ENCODE results near the gene NEK5.
"Not testable (repeated sequence)": the region's sequence is repeated elsewhere in the genome, so short reads cannot be mapped to it uniquely, and the experiment has no call there.

DNA sequence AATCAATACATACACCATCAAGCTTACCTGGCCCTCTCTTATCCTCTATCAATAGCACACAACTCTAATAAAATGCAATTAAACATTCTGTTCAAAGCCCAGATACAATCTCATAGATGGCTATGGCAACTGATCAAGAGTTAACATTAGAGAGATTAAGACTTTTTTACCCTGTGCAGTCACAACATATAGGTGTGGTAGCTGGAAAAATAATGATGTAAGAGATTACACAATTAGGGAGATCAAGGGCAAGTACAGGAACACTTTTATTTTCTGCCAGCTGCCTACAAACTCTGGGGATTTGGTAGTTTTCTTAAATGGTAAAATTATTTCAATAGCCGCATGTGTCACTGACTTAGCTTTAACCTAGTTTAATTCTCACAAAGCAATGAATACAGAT, 42.8 kb upstream of the NEK5 start:
- TF ChIP-seq BACH2 (CRISPR knock-in tag; IDR thresholded peaks at IDR 0.05; ENCODE audit: borderline replicate concordance); PPARA (CRISPR knock-in tag; IDR thresholded peaks at IDR 0.05; ENCODE audit: borderline replicate concordance); ESRRG (CRISPR knock-in tag; IDR thresholded peaks at IDR 0.05); ARNTL (CRISPR knock-in tag; IDR thresholded peaks at IDR 0.05; ENCODE audit: borderline replicate concordance, low read depth); RARB (CRISPR knock-in tag; IDR thresholded peaks at IDR 0.05); ZNF70 (CRISPR knock-in tag; IDR thresholded peaks at IDR 0.05); TCF4 (CRISPR knock-in tag; IDR thresholded peaks at IDR 0.05; ENCODE audit: borderline replicate concordance); SNAI2 (CRISPR knock-in tag; IDR thresholded peaks at IDR 0.05); ZNF565 (CRISPR knock-in tag; conservative IDR thresholded peaks at IDR 0.05; ENCODE audit: low read depth); OSR1 (CRISPR knock-in tag; IDR thresholded peaks at IDR 0.05): not testable (repeated sequence)
- TF ChIP-seq, protein P1, sequence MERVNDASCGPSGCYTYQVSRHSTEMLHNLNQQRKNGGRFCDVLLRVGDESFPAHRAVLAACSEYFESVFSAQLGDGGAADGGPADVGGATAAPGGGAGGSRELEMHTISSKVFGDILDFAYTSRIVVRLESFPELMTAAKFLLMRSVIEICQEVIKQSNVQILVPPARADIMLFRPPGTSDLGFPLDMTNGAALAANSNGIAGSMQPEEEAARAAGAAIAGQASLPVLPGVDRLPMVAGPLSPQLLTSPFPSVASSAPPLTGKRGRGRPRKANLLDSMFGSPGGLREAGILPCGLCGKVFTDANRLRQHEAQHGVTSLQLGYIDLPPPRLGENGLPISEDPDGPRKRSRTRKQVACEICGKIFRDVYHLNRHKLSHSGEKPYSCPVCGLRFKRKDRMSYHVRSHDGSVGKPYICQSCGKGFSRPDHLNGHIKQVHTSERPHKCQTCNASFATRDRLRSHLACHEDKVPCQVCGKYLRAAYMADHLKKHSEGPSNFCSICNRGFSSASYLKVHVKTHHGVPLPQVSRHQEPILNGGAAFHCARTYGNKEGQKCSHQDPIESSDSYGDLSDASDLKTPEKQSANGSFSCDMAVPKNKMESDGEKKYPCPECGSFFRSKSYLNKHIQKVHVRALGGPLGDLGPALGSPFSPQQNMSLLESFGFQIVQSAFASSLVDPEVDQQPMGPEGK (CRISPR knock-in tag; IDR thresholded peaks at IDR 0.05; ENCODE audit: borderline replicate concordance): not testable (repeated sequence)
- TF ChIP-seq, protein P2, sequence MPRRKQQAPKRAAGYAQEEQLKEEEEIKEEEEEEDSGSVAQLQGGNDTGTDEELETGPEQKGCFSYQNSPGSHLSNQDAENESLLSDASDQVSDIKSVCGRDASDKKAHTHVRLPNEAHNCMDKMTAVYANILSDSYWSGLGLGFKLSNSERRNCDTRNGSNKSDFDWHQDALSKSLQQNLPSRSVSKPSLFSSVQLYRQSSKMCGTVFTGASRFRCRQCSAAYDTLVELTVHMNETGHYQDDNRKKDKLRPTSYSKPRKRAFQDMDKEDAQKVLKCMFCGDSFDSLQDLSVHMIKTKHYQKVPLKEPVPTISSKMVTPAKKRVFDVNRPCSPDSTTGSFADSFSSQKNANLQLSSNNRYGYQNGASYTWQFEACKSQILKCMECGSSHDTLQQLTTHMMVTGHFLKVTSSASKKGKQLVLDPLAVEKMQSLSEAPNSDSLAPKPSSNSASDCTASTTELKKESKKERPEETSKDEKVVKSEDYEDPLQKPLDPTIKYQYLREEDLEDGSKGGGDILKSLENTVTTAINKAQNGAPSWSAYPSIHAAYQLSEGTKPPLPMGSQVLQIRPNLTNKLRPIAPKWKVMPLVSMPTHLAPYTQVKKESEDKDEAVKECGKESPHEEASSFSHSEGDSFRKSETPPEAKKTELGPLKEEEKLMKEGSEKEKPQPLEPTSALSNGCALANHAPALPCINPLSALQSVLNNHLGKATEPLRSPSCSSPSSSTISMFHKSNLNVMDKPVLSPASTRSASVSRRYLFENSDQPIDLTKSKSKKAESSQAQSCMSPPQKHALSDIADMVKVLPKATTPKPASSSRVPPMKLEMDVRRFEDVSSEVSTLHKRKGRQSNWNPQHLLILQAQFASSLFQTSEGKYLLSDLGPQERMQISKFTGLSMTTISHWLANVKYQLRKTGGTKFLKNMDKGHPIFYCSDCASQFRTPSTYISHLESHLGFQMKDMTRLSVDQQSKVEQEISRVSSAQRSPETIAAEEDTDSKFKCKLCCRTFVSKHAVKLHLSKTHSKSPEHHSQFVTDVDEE (CRISPR knock-in tag; IDR thresholded peaks at IDR 0.05): not testable (repeated sequence)

All from SK-N-SH treated with all-trans-retinoic acid at 6 μM for 48 hours (cell line).